Testis (tissue), 2 donors: ENCODE measurements around the gene MAPK10.

Source experiments
- CTCF ChIP-seq, 3 experiments: fragments of 450-650 bp in 2 of 3; fragments of 200-600 bp in 1 of 3; sonication (generic) in 1 of 3; IDR thresholded peaks; one replicate each; pipeline ENCODE4 v1.5.1; 2016 to 2019; ENCODE audit warnings: antibody characterized with exemption in 3 of 3, mild to moderate bottlenecking in 2 of 3, moderate library complexity in 1 of 3
- POLR2A ChIP-seq: fragments of 450-650 bp; IDR thresholded peaks from one replicate; pipeline ENCODE4 v1.6.1; 2017; ENCODE audit warnings: antibody characterized with exemption, mild to moderate bottlenecking, moderate library complexity

- TF ChIP-seq POLR2A (no peak), CTCF (IDR thresholded peaks at IDR 0.05) (no peak)
These were observed 44.3 kb downstream of the MAPK10 start for GRCh38 chr4:86315579-86315978.
